ENCODE data around the gene SP110.
A peak's percentile ranks its signal among the peaks of the same experiment; 100 is the strongest.
"Not testable (repeated sequence)": the region's sequence is repeated elsewhere in the genome, so short reads cannot be mapped to it uniquely, and the experiment has no call there.

Gene SP110

GRCh38 chr2:230135130-230135525 lies 84.7 kb downstream of the SP110 start:
- Mint-ChIP-seq H3K36me3 (ENCODE audit: low read depth) (no peaks in the 10 kb centered on the region), H3K9me3 (peaks cover 5% of the 10 kb centered on the region), H3K4me3 (no peak overlapping the region), H3K27ac (no peak overlapping the region), H3K4me1 (no peaks in the 10 kb centered on the region), H3K27me3 (no peaks in the 10 kb centered on the region)
- no peak for DNase-seq
- no peak for ATAC-seq

GRCh38 chr2:230134496-230135129 lies 85.2 kb downstream of the SP110 start:
- H3K4me3 Mint-ChIP-seq = no peak overlapping the region
- ATAC-seq = no peak
- no peak for DNase-seq
- no peaks in the 10 kb centered on the region for H3K4me1 Mint-ChIP-seq
- H3K9me3 Mint-ChIP-seq = no peaks in the 10 kb centered on the region
- H3K27me3 Mint-ChIP-seq = no peaks in the 10 kb centered on the region
- H3K27ac Mint-ChIP-seq = no peak overlapping the region
- no peaks in the 10 kb centered on the region for H3K36me3 Mint-ChIP-seq (ENCODE audit: low read depth)

GRCh38 chr2:230131366-230131765 lies 88.4 kb downstream of the SP110 start:
- Mint-ChIP-seq H3K27ac (no peak overlapping the region), H3K4me1 (peaks cover 5% of the 10 kb centered on the region), H3K9me3 (no peaks in the 10 kb centered on the region), H3K36me3 (ENCODE audit: low read depth) (no peaks in the 10 kb centered on the region), H3K4me3 (no peak overlapping the region), H3K27me3 (peaks cover 3% of the 10 kb centered on the region)
- ATAC-seq = no peak
- no peak for DNase-seq

- Mint-ChIP-seq H3K27ac (no peak overlapping the region), H3K9me3 (no peaks in the 10 kb centered on the region), H3K27me3 (peaks cover 3% of the 10 kb centered on the region), H3K36me3 (ENCODE audit: low read depth) (no peaks in the 10 kb centered on the region), H3K4me3 (no peak overlapping the region), H3K4me1 (peaks cover 5% of the 10 kb centered on the region)
- ATAC-seq = no peak
- no peak for DNase-seq
Observed at GRCh38 chr2:230130668-230131364, 89.0 kb downstream of the SP110 start.

GRCh38 chr2:230129343-230129742 lies 90.4 kb downstream of the SP110 start:
- Mint-ChIP-seq H3K9me3 (no peaks in the 10 kb centered on the region), H3K27ac (no peak overlapping the region), H3K4me3 (no peak overlapping the region), H3K27me3 (peaks cover 3% of the 10 kb centered on the region), H3K36me3 (ENCODE audit: low read depth) (no peaks in the 10 kb centered on the region), H3K4me1 (peaks cover 19% of the 10 kb centered on the region)
- ATAC-seq (no peak), DNase-seq (no peak)

- no peak overlapping the region for H3K4me3 Mint-ChIP-seq
- H3K27me3 Mint-ChIP-seq = peaks cover 3% of the 10 kb centered on the region
- no peak overlapping the region for H3K27ac Mint-ChIP-seq
- no peaks in the 10 kb centered on the region for H3K36me3 Mint-ChIP-seq (ENCODE audit: low read depth)
- no peak for DNase-seq
- H3K9me3 Mint-ChIP-seq = no peaks in the 10 kb centered on the region
- H3K4me1 Mint-ChIP-seq = peaks cover 22% of the 10 kb centered on the region
- no peak for ATAC-seq
Observed at GRCh38 chr2:230128623-230129342, 91.0 kb downstream of the SP110 start.

- DNase-seq (no peak), ATAC-seq (peak; percentile 46)
- Mint-ChIP-seq H3K27ac (no peak overlapping the region), H3K9me3 (no peaks in the 10 kb centered on the region), H3K36me3 (ENCODE audit: low read depth) (no peaks in the 10 kb centered on the region), H3K27me3 (peaks cover 3% of the 10 kb centered on the region), H3K4me1 (peaks cover 22% of the 10 kb centered on the region), H3K4me3 (no peak overlapping the region)
Observed at GRCh38 chr2:230127195-230127594, 92.6 kb downstream of the SP110 start.

GRCh38 chr2:230124757-230125431 lies 94.9 kb downstream of the SP110 start:
- Mint-ChIP-seq H3K27ac (peak overlapping the region; percentile 13), H3K27me3 (peaks cover 3% of the 10 kb centered on the region), H3K4me1 (peaks cover 22% of the 10 kb centered on the region), H3K9me3 (no peaks in the 10 kb centered on the region), H3K4me3 (peak overlapping the region; percentile 29), H3K36me3 (ENCODE audit: low read depth) (no peaks in the 10 kb centered on the region)
- ATAC-seq (peak; percentile 73), DNase-seq (peak; percentile 29)

GRCh38 chr2:230124235-230124634 lies 95.5 kb downstream of the SP110 start:
- no peak overlapping the region for H3K4me3 Mint-ChIP-seq

GRCh38 chr2:230120376-230120775 lies 99.4 kb downstream of the SP110 start:
- peaks cover 13% of the 10 kb centered on the region for H3K4me1 Mint-ChIP-seq
- H3K9me3 Mint-ChIP-seq; H3K4me3 Mint-ChIP-seq; H3K36me3 Mint-ChIP-seq (ENCODE audit: low read depth); H3K27ac Mint-ChIP-seq; DNase-seq; H3K27me3 Mint-ChIP-seq; ATAC-seq: not testable (repeated sequence)

More at GRCh38 chr2:230124235-230124634, 95.5 kb downstream of the SP110 start:
- Mint-ChIP-seq H3K9me3 (no peaks in the 10 kb centered on the region), H3K27ac (no peak overlapping the region), H3K36me3 (ENCODE audit: low read depth) (no peaks in the 10 kb centered on the region), H3K27me3 (peaks cover 3% of the 10 kb centered on the region), H3K4me1 (peaks cover 22% of the 10 kb centered on the region)
- no peak for ATAC-seq
- no peak for DNase-seq

GRCh38 chr2:230119827-230120226 lies 100.0 kb downstream of the SP110 start:
- H3K36me3 Mint-ChIP-seq (ENCODE audit: low read depth); H3K27me3 Mint-ChIP-seq; H3K27ac Mint-ChIP-seq: not testable (repeated sequence)

More at GRCh38 chr2:230119827-230120226, 100.0 kb downstream of the SP110 start:
- H3K4me3 Mint-ChIP-seq, H3K4me1 Mint-ChIP-seq, ATAC-seq, DNase-seq, H3K9me3 Mint-ChIP-seq: not testable (repeated sequence)
